Naive thymus-derived CD8-positive, alpha-beta T cell (primary cell): Measurements from ENCODE around the gene RNASE11. TPM values are rescaled to one million over a fixed set of nuclear protein-coding genes. Genes with fewer than 3 reads are reported as not detected.
"Not testable (repeated sequence)": the region's sequence is repeated elsewhere in the genome, so short reads cannot be mapped to it uniquely, and the experiment has no call there.

Source experiments
- ATAC-seq, 2 donors: fragments of 150-1000 bp; cut with Tn5 transposase in 1 of 2; sonication (Bioruptor Pico), chemical (Tn5 transposase) in 1 of 2; 1 replicate in 1 of 2; 2 replicates in 1 of 2; pipeline ENCODE4 v1.10.0; 2021; ENCODE audit warnings: mild to moderate bottlenecking in 2 of 2, moderate library complexity in 2 of 2
- POLR2A ChIA-PET: fragments of 350-600 bp; sonication (Branson Sonifier 250); formaldehyde crosslinking; loops from one replicate; lab custom pipeline; 2021; ENCODE audit warnings: antibody characterized with exemption; lab: Charles Lee
- DNase-seq, 10 donors: peaks; one replicate each; pipeline versions ENCODE4 v3.0.0 to v3.0.0-alpha.2; 2020 to 2022
- H3K27ac Mint-ChIP-seq, 10 donors: one replicate each; pipeline ENCODE4 v1.8.0; 2020 to 2022; ENCODE audit warnings: mild to moderate bottlenecking in 10 of 10, mixed read lengths in 10 of 10, moderate library complexity in 4 of 10, inconsistent platforms in 1 of 10
- H3K27me3 Mint-ChIP-seq, 5 donors: one replicate each; pipeline ENCODE4 v1.8.0; 2021 to 2022; ENCODE audit warnings: mixed read lengths in 5 of 5
- H3K36me3 Mint-ChIP-seq, 3 donors: one replicate each; pipeline ENCODE4 v1.8.0; 2020 to 2022; ENCODE audit warnings: mixed read lengths in 3 of 3, mild to moderate bottlenecking in 2 of 3, inconsistent platforms in 1 of 3
- H3K4me1 Mint-ChIP-seq, 4 donors: one replicate each; pipeline ENCODE4 v1.8.0; 2021 to 2022; ENCODE audit warnings: mixed read lengths in 4 of 4
- H3K4me3 Mint-ChIP-seq, 10 donors: one replicate each; pipeline ENCODE4 v1.8.0; 2020 to 2022; ENCODE audit warnings: mild to moderate bottlenecking in 10 of 10, mixed read lengths in 10 of 10, moderate library complexity in 6 of 10, inconsistent platforms in 1 of 10
- H3K9me3 Mint-ChIP-seq, 9 donors: one replicate each; pipeline ENCODE4 v1.8.0; 2020 to 2022; ENCODE audit warnings: mixed read lengths in 9 of 9, mild to moderate bottlenecking in 3 of 9, inconsistent platforms in 1 of 9, moderate library complexity in 1 of 9
- polyA plus RNA-seq, 3 donors: library from polyadenylated mRNA; unstranded; fragments of 300-500 nt; fragmentation: Illumina TruSeq; gene quantifications; one replicate each; pipeline ENCODE4 v1.2.3, GENCODE V29; 2021
- total RNA-seq, 8 experiments: library from RNA in 2 of 8; stranded (reverse) in 2 of 8; gene quantifications; one replicate each; pipeline ENCODE4 v1.2.3 and lab custom pipeline; 2021 to 2026

The RNASE11 gene
- total and polyA plus RNA-seq, 5 experiments from 2014 or later: not detected

- peaks cover 0 to 8% (median 0%) of the 10 kb centered on the region in 3 donors for H3K36me3 Mint-ChIP-seq
- no peak overlapping the region for H3K27ac Mint-ChIP-seq
- DNase-seq: no peak
- peaks cover 0 to 28% (median 10%) of the 10 kb centered on the region in 9 donors for H3K9me3 Mint-ChIP-seq
- H3K4me3 Mint-ChIP-seq: no peak overlapping the region
- H3K27me3 Mint-ChIP-seq: no peaks in the 10 kb centered on the region
- POLR2A ChIA-PET: no interaction called here
- ATAC-seq: no peak
- peaks cover 3 to 11% (median 9%) of the 10 kb centered on the region in 4 donors for H3K4me1 Mint-ChIP-seq
Observed at GRCh38 chr14:20568393-20568792, 19.4 kb downstream of the RNASE11 start.

- ATAC-seq, H3K4me3 Mint-ChIP-seq, H3K36me3 Mint-ChIP-seq, H3K27ac Mint-ChIP-seq, POLR2A ChIA-PET, DNase-seq, H3K27me3 Mint-ChIP-seq: not testable (repeated sequence)
- H3K4me1 Mint-ChIP-seq: peaks cover 3 to 11% (median 9%) of the 10 kb centered on the region in 4 donors
- H3K9me3 Mint-ChIP-seq: peaks cover 0 to 28% (median 10%) of the 10 kb centered on the region in 9 donors
Observed at GRCh38 chr14:20567199-20567598, 20.6 kb downstream of the RNASE11 start.

- peaks cover 3 to 11% (median 9%) of the 10 kb centered on the region in 4 donors for H3K4me1 Mint-ChIP-seq
- peaks cover 0 to 8% (median 0%) of the 10 kb centered on the region in 3 donors for H3K36me3 Mint-ChIP-seq
- POLR2A ChIA-PET: no interaction called here
- H3K27me3 Mint-ChIP-seq: no peaks in the 10 kb centered on the region
- H3K4me3 Mint-ChIP-seq: no peak overlapping the region
- ATAC-seq (no peak), DNase-seq (no peak)
- no peak overlapping the region for H3K27ac Mint-ChIP-seq
- H3K9me3 Mint-ChIP-seq: peaks cover 0 to 21% (median 10%) of the 10 kb centered on the region in 9 donors
Observed at GRCh38 chr14:20564501-20564997, 23.3 kb downstream of the RNASE11 start.

GRCh38 chr14:20563971-20564370 is 23.8 kb downstream of the RNASE11 start:
- POLR2A ChIA-PET: no interaction called here
- peaks cover 0 to 6% (median 0%) of the 10 kb centered on the region in 3 donors for H3K36me3 Mint-ChIP-seq
- ATAC-seq (no peak), DNase-seq (no peak)
- no peak overlapping the region for H3K4me3 Mint-ChIP-seq
- peaks cover 0 to 1% (median 0%) of the 10 kb centered on the region in 5 donors for H3K27me3 Mint-ChIP-seq
- H3K9me3 Mint-ChIP-seq: peaks cover 0 to 18% (median 9%) of the 10 kb centered on the region in 9 donors
- H3K27ac Mint-ChIP-seq: no peak overlapping the region
- H3K4me1 Mint-ChIP-seq: peaks cover 4 to 11% (median 9%) of the 10 kb centered on the region in 4 donors

GRCh38 chr14:20560961-20561360 is 26.8 kb downstream of the RNASE11 start, which contains the start of gene RNASE9:
RNASE9 (minus strand) TSS chr14:20561047.
- no peak within 1 kb of the TSS for H3K27ac Mint-ChIP-seq

GRCh38 chr14:20559461-20559904 is 28.3 kb downstream of the RNASE11 start:
- peaks cover 0 to 5% (median 4%) of the 10 kb centered on the region in 5 donors for H3K27me3 Mint-ChIP-seq
- peaks cover 0 to 1% (median 0%) of the 10 kb centered on the region in 4 donors for H3K4me1 Mint-ChIP-seq
- DNase-seq (no peak), ATAC-seq (no peak)
- POLR2A ChIA-PET: interaction anchor here (0.5 kb wide), 1 partner anchor 69 kb away, joined by 3 read pairs; no protein-coding TSS in a partner anchor
- no peaks in the 10 kb centered on the region for H3K9me3 Mint-ChIP-seq
- H3K4me3 Mint-ChIP-seq: no peak overlapping the region
- no peaks in the 10 kb centered on the region for H3K36me3 Mint-ChIP-seq
- no peak overlapping the region for H3K27ac Mint-ChIP-seq

More at GRCh38 chr14:20560961-20561360, 26.8 kb downstream of the RNASE11 start, which contains the start of gene RNASE9:
- DNase-seq (no peak), ATAC-seq (no peak)
- Mint-ChIP-seq H3K9me3 (no peaks in the 10 kb centered on the region), H3K4me1 (peaks cover 0 to 1% (median 0%) of the 10 kb centered on the region in 4 donors), H3K36me3 (no peaks in the 10 kb centered on the region), H3K4me3 (no peak within 1 kb of the TSS), H3K27me3 (peaks cover 0 to 5% (median 4%) of the 10 kb centered on the region in 5 donors)
- POLR2A ChIA-PET: no interaction called here

GRCh38 chr14:20557212-20557542 is 30.6 kb downstream of the RNASE11 start:
- Mint-ChIP-seq H3K9me3 (no peaks in the 10 kb centered on the region), H3K36me3 (no peaks in the 10 kb centered on the region), H3K4me3 (no peak overlapping the region), H3K4me1 (peaks cover 0 to 1% (median 0%) of the 10 kb centered on the region in 4 donors), H3K27me3 (peaks cover 0 to 7% (median 4%) of the 10 kb centered on the region in 5 donors), H3K27ac (no peak overlapping the region)
- no peak for ATAC-seq
- POLR2A ChIA-PET: no interaction called here
- DNase-seq: no peak

- no peak overlapping the region for H3K27ac Mint-ChIP-seq
Observed at GRCh38 chr14:20556500-20557211, 31.1 kb downstream of the RNASE11 start.

GRCh38 chr14:20555845-20556244 is 32.0 kb downstream of the RNASE11 start:
- ATAC-seq (no peak), DNase-seq (no peak)
- Mint-ChIP-seq H3K27me3 (peaks cover 0 to 7% (median 4%) of the 10 kb centered on the region in 5 donors), H3K4me1 (peaks cover 0 to 1% (median 0%) of the 10 kb centered on the region in 4 donors), H3K4me3 (no peak overlapping the region), H3K36me3 (no peaks in the 10 kb centered on the region), H3K27ac (no peak overlapping the region), H3K9me3 (no peaks in the 10 kb centered on the region)
- POLR2A ChIA-PET: no interaction called here

More at GRCh38 chr14:20556500-20557211, 31.1 kb downstream of the RNASE11 start:
- H3K36me3 Mint-ChIP-seq: no peaks in the 10 kb centered on the region
- peaks cover 0 to 1% (median 0%) of the 10 kb centered on the region in 4 donors for H3K4me1 Mint-ChIP-seq
- no peaks in the 10 kb centered on the region for H3K9me3 Mint-ChIP-seq
- DNase-seq (no peak), ATAC-seq (no peak)
- no peak overlapping the region for H3K4me3 Mint-ChIP-seq
- peaks cover 0 to 7% (median 4%) of the 10 kb centered on the region in 5 donors for H3K27me3 Mint-ChIP-seq
- POLR2A ChIA-PET: no interaction called here

GRCh38 chr14:20553024-20553423 is 34.8 kb downstream of the RNASE11 start:
- no peak for ATAC-seq
- H3K4me3 Mint-ChIP-seq: no peak overlapping the region
- H3K9me3 Mint-ChIP-seq: no peaks in the 10 kb centered on the region
- H3K27ac Mint-ChIP-seq: no peak overlapping the region
- peaks cover 0 to 6% (median 2%) of the 10 kb centered on the region in 5 donors for H3K27me3 Mint-ChIP-seq
- no peaks in the 10 kb centered on the region for H3K36me3 Mint-ChIP-seq
- POLR2A ChIA-PET: no interaction called here
- no peak for DNase-seq
- no peaks in the 10 kb centered on the region for H3K4me1 Mint-ChIP-seq

- H3K4me1 Mint-ChIP-seq: peaks cover 0 to 1% (median 0%) of the 10 kb centered on the region in 4 donors
- no peak for ATAC-seq
- no peaks in the 10 kb centered on the region for H3K9me3 Mint-ChIP-seq
- POLR2A ChIA-PET: no interaction called here
- no peak overlapping the region for H3K27ac Mint-ChIP-seq
- H3K4me3 Mint-ChIP-seq: no peak overlapping the region
- H3K36me3 Mint-ChIP-seq: no peaks in the 10 kb centered on the region
- no peak for DNase-seq
- H3K27me3 Mint-ChIP-seq: peaks cover 0 to 3% (median 2%) of the 10 kb centered on the region in 5 donors
Observed at GRCh38 chr14:20551606-20552005, 36.2 kb downstream of the RNASE11 start.

GRCh38 chr14:20550926-20551325 is 36.9 kb downstream of the RNASE11 start:
- Mint-ChIP-seq H3K27ac (no peak overlapping the region), H3K4me3 (no peak overlapping the region), H3K4me1 (peaks cover 0 to 1% (median 0%) of the 10 kb centered on the region in 4 donors), H3K36me3 (no peaks in the 10 kb centered on the region), H3K9me3 (no peaks in the 10 kb centered on the region), H3K27me3 (peaks cover 0 to 3% (median 2%) of the 10 kb centered on the region in 5 donors)
- POLR2A ChIA-PET: no interaction called here
- DNase-seq: no peak
- ATAC-seq: no peak
